ENCODE results near the gene ASPRV1. TPM values are rescaled to one million over a fixed set of nuclear protein-coding genes. Genes with fewer than 3 reads are reported as not detected.

Gene ASPRV1
- total and polyA plus RNA-seq, 10 of the 15 experiments (the other 5 are each of a cell fraction or from before 2014, with no cell fraction given) = 0.11 to 1.1 (median 0.33) TPM

GRCh38 chr2:69989441-69990105 lies 28.1 kb upstream of the ASPRV1 start (continued):
- no peak for TF ChIP-seq CEBPZ (IDR thresholded peaks at IDR 0.05; ENCODE audit: low read depth, low read length)
- TF ChIP-seq SPI1 (IDR thresholded peaks at IDR 0.05; ENCODE audit: borderline replicate concordance, insufficient read depth, low read depth, low read length) = no peak
- no peak for TF ChIP-seq NBN (IDR thresholded peaks at IDR 0.05)
- TF ChIP-seq MXI1 (IDR thresholded peaks at IDR 0.05; ENCODE audit: low read depth, low read length) = no peak

GRCh38 chr2:69989009-69989408 lies 27.6 kb upstream of the ASPRV1 start:
- in situ Hi-C loops (cut with MboI) = no loop called here
- ChIA-PET POLR2A (interaction anchor here (0.6 kb wide), 1 partner anchor 1530 kb away, joined by 6 read pairs; no protein-coding TSS in a partner anchor), RAD21 (ENCODE audit: unreplicated experiment) (no interaction called here), CTCF (no interaction called here), SMC1A (ENCODE audit: uncharacterized antibody, unreplicated experiment) (interaction anchor here (0.6 kb wide), 1 partner anchor 45 kb away, joined by 3 read pairs; no protein-coding TSS in a partner anchor)
- intact Hi-C loops (cut with micrococcal nuclease; ENCODE audit: unreplicated experiment) = no loop called here
- DNase-seq (ENCODE audit: low read depth, low spot score) (no peak), ATAC-seq (no peak), FAIRE-seq (no peak)
- 100% methylated on average over 3 of the region's 3 CpGs for WGBS (ENCODE audit: insufficient coverage, insufficient replicate concordance, low lambda C conversion rate, missing lambda C conversion rate)
- Histone ChIP-seq H3K9me3 (replicated peaks; ENCODE audit: control insufficient read depth, insufficient read depth, low read length) (no peaks in the 10 kb centered on the region), H3K27ac (ENCODE audit: control insufficient read depth, insufficient read depth) (no peak overlapping the region), H2AFZ (ENCODE audit: control insufficient read depth, low read depth, low read length) (no peak overlapping the region), H3K4me2 (ENCODE audit: control insufficient read depth, insufficient read depth) (no peak overlapping the region), H3K4me3 (no peak overlapping the region), H3K9ac (ENCODE audit: control insufficient read depth, insufficient read depth, low read length) (no peak overlapping the region), H3K36me3 (ENCODE audit: control insufficient read depth in 2 of 2, insufficient read depth in 2 of 2, low read length in 1 of 2) (peaks cover 0 to 2% of the 10 kb centered on the region in 2 experiments; a peak in 3 of 4 replicates), H4K20me1 (ENCODE audit: control insufficient read depth, insufficient read depth) (no peaks in the 10 kb centered on the region), H3K27me3 (replicated peaks in 1 of 2; ENCODE audit: control insufficient read depth in 2 of 2, insufficient read depth in 2 of 2, low read length in 1 of 2) (no peaks in the 10 kb centered on the region), H3K4me1 (ENCODE audit: control insufficient read depth, insufficient read depth, low read length) (no peaks in the 10 kb centered on the region), H3K79me2 (ENCODE audit: control insufficient read depth, insufficient read depth, low read length) (no peaks in the 10 kb centered on the region)
- TF ChIP-seq YY1 (IDR thresholded peaks at IDR 0.05; ENCODE audit: low read depth, low read length) (no peak), TCF12 (IDR thresholded peaks at IDR 0.05; ENCODE audit: low read depth, low read length) (no peak), SUPT20H (IDR thresholded peaks at IDR 0.05; ENCODE audit: borderline replicate concordance, control insufficient read depth, low read depth, low read length) (no peak), PAX5 (IDR thresholded peaks at IDR 0.05; ENCODE audit: borderline replicate concordance, low read depth, low read length) (no peak), PAX8 (IDR thresholded peaks at IDR 0.05) (no peak), JUNB (IDR thresholded peaks at IDR 0.05) (no peak), KDM1A (IDR thresholded peaks at IDR 0.05; ENCODE audit: borderline replicate concordance) (no peak), BCL3 (IDR thresholded peaks at IDR 0.05; ENCODE audit: borderline replicate concordance, insufficient read depth, low read depth, low read length, poor library complexity, severe bottlenecking) (no peak), BMI1 (IDR thresholded peaks at IDR 0.05; ENCODE audit: borderline replicate concordance) (no peak), MLLT1 (IDR thresholded peaks at IDR 0.05) (no peak), LARP7 (IDR thresholded peaks at IDR 0.05) (no peak), CREB1 (IDR thresholded peaks at IDR 0.05; ENCODE audit: low read depth) (no peak), PML (IDR thresholded peaks at IDR 0.05; ENCODE audit: low read length) (no peak), RELA (IDR thresholded peaks at IDR 0.05; ENCODE audit: borderline replicate concordance, partially characterized antibody) (no peak), CHD2 (IDR thresholded peaks at IDR 0.05; ENCODE audit: borderline replicate concordance, low read depth, low read length) (no peak)
- BruUV-seq (replicated peaks) = no TSS peak
